Inflammatory macrophage treated with lipopolysaccharide for 4 hours (primary cell): ENCODE measurements around the gene CEP152.
A peak's percentile ranks its signal among the peaks of the same experiment; 100 is the strongest.

Experiments used
- DNase-seq: peaks from one replicate; pipeline ENCODE4 v3.0.0-alpha.2; 2020

The CEP152 gene

GRCh38 chr15:48761393-48762158 is 49.3 kb downstream of the CEP152 start:
- no peak for DNase-seq

DNA sequence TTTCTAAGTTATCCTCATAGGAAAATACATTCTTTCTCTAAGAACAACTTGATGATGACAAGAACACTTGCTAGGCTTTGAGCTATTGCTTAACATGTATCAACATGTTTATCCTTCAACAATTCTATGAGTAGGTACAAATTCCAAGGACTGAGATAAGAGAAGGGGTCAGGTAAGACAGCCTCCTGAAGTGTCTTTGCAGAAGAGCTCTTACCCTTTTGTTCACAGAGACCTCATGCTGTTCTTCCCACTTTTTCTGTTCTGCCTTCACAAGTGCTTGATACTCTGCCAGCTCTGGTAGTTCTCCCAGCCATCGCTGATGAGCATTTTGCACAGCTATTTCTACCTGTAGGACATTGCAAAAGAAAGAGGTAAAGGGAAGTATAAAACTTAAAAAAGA is 50.9 kb downstream of the CEP152 start:
- no peak for DNase-seq

DNA sequence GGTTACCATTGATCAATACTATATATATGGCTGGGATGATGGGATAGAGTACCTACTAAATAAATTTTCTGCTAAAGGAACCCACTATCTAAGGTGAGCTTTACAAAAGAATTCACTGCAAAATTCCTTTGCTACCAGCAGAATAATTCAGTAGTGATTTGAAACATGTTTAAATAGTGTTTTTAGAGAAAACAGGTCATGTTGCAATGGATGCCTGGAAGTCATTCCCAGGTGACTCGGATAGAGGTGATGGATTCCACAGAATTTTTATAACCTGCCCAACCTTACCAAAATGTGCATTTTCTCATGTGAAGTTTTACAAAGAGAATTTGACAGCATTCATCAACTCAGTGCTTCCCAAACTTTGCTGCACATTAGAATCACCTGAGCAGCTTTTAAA is 53.2 kb downstream of the CEP152 start:
- DNase-seq = no peak

GRCh38 chr15:48754011-48754410 is 56.9 kb downstream of the CEP152 start:
- DNase-seq = no peak

- no peak for DNase-seq
Observed at GRCh38 chr15:48751595-48751994, 59.3 kb downstream of the CEP152 start.

GRCh38 chr15:48748535-48748934 is 62.3 kb downstream of the CEP152 start:
- no peak for DNase-seq

DNA sequence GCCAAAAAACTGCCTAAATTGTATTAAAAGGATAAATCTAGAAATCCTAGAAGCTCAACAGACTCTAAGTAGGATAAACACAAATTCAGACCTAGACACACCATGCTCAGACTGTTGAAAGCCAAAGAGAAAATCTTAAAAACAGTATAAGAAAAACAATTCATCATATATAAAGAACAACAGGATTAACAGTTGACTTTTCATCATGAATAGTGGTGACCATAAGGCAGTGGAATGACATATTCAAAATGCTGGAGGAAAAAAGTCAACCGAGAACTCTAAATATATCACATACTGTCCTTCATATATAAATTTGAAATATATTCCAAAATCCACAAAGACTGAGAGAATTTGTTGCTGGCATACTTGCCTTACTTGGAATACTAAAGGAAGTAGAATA is 77.3 kb downstream of the CEP152 start:
- DNase-seq = no peak

DNA sequence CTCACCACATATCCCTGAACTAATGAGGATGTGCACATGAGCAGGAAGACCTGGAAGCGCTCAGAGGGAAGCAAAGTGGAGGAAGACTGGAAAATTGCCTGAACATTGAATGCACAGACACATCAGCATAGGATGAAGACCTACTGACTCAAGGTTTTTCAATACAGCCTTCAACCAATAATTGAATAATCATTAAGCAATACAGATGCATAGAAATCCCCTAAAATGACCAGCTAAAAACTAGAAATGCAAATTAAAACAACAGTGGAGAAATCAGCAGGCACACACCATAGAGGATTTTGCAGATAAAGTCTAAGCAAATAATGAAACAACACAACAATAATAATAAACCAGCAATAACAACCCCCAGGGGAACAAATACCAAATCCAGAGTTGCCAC is 80.4 kb downstream of the CEP152 start:
- DNase-seq = no peak

GRCh38 chr15:48723969-48724368 is 86.9 kb downstream of the CEP152 start:
- DNase-seq = no peak

DNA sequence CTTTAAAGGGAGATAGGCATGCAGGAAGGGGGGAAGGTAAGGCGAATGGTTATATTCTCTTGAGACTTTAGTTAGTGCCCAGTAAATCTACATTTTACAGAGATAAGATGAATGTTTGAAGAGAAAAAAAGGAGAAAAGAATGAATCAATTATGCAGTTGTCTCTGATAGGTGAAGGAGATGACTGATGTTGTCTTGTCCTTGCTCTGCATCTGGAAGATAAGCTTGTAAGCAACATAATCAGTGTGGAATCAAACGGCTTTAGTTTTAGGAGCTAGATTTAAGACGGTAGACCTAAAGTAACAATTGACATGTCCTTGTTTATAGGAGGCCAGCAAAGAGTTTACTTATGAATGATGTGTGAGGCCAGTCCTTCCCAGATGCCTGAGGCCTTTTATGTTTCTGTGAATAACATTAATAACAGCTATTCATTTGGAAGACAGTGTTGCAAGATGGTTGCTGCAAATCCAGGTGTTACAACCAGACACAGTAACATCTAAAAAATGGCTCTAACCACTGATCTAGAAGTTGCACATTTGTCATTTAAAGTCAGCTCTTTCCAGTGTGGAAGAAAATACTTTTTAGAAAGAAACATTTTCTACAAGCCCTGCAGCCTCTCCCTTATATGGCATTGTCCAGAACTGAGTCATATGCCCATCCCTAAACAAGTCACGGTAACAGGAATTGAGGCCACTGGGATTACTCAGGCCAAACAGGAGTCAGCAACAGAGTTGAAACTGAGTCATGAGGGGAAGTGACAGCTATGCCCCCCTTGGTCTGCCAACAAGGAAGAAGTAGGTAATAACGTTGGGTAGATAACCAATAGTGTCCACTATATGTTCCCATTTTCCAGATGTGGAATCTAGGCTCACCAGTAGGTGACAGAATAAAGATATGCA is 87.9 kb downstream of the CEP152 start:
- peak; percentile 21 for DNase-seq

DNA sequence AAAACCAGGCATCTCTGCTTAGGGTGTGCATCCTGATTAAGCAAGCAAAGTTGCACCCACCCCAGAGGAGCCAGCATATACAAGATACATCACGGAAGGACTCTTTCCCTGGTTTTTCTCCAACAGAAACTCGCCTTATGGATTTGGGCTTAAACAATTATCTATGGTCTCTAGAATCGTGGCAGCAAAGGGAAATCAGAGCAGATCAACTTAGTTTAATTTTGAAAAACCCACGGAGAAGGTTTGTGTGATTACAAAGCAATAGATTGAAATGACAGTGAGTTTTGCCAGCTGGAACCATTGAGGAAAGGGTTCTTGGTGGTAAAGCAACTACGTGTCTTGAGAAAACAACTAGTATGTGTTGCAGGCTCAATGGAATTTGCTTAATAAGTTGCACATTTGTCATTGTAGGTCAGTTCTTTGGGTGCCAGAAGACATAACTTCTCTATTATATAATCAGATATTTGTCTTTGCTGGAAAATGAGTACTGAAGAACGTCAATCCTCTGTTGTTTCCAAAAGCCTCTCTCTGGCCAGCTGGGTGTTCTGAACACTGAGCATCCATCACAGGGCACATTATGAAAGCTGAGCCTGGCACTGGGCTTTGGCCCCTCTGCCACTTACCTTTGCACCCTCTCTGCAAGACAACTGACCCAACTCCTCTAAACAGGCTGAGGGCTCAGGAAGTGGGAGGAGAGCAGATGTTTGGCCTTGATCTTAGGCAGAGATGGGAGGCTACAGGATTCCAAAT is 89.6 kb downstream of the CEP152 start:
- no peak for DNase-seq

- no peak for DNase-seq
Observed at GRCh38 chr15:48720646-48721045, 90.2 kb downstream of the CEP152 start.

GRCh38 chr15:48719668-48720067 is 91.2 kb downstream of the CEP152 start:
- no peak for DNase-seq

DNA sequence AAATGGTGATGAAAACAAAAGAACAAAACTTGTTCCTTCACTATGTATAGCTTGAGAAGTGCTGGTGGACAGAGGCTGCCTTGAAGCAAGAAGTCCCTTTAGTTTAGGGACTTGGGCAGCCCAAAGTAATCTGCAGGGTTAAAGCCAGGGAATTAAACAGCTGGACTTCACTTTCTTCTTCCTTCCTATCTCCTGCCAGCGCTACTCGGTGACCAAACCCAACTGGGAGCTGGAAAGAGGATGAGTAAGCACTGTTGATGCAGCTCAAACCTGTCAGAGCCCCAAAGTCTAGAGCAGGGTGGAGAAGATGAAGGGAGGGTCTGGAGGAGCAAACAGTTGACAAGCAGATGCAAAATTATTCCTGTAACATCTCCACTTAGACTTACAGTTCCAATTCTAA is 92.2 kb downstream of the CEP152 start:
- DNase-seq = no peak

GRCh38 chr15:48717458-48717857 is 93.4 kb downstream of the CEP152 start:
- DNase-seq = no peak

GRCh38 chr15:48712546-48712945 is 98.3 kb downstream of the CEP152 start:
- DNase-seq = no peak

DNA sequence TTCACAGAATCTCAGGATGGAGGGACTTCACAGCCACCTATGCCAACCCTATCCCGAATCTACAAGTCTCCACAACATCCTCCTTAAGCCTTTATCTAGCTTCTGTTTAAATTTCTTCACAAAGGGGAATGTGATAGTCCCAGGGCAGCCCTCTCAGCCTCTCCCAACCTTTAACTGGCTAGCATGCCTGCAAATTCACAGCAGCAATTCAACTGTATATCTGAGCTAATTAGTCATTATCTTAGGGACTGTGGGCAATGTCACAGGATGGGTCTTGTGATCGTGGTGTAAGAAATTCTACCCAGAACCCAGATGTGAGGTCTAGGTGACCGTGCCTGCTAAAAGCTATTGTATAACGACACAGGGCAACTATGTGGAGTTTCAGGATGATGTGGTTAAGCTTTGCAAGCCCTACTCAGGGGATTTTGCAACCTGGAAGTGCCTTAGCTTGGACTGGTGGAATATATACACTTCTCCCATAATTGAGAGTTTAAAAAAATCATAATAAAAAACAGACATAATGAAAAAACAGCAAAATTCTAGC is 99.8 kb downstream of the CEP152 start:
- DNase-seq = no peak

DNA sequence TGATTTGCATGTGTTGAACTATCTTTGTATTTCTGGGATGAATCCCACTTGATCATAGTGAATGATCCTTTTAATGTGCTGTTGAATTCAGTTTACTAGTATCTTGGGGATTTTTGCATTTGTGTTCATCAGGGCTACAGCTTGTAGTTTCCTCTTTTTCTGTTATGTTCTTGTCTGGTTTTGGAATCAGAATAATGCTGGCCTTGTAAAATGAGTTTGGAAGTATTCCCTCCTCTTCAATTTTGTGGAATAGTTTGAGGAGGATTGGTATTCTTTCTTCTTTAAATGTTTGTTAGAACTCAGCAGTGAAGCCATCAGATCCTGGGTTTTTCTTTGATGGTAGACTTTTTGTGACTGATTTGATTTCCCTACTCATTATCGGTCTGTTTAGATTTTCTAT is 102.2 kb downstream of the CEP152 start:
- DNase-seq = no peak

DNA sequence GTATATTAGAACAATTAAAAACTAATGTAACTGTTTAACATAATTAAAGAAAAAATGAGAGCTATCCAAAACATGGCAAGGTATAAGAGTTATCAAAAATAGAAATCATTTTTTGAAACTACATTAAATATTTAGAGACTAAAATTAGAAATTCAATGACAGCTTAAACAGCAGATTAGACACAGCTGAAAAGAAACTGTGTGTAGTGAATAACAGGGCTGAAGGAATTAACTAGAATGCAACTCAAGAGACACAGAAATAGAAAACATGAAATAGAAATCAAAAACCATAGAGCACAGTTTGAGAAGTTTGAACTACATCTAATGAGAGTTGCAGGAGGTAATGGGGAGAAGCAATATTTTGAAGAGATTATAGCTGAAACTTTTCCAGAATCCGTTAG is 105.5 kb downstream of the CEP152 start:
- DNase-seq = no peak

DNA sequence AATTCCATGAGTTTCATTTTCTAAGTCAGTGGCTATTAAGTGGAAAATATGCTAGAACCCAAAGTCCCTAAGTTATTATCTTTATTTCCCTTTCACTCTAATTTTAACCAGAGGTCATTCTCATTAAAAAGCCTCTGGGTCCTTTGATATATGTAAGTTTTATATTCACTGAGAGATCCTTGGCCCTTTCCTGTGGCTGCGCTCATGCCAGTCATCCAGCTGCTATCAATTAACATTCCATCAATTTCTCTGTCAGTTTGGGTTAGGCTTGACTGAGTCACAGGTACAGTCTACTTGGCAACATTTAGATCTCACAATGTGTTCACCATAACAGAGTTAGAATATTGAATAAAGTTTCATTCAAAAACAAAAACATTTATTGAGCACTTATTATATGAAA is 107.3 kb downstream of the CEP152 start:
- DNase-seq = no peak

- DNase-seq = no peak
Observed at GRCh38 chr15:48702569-48703236, 108.2 kb downstream of the CEP152 start.

DNA sequence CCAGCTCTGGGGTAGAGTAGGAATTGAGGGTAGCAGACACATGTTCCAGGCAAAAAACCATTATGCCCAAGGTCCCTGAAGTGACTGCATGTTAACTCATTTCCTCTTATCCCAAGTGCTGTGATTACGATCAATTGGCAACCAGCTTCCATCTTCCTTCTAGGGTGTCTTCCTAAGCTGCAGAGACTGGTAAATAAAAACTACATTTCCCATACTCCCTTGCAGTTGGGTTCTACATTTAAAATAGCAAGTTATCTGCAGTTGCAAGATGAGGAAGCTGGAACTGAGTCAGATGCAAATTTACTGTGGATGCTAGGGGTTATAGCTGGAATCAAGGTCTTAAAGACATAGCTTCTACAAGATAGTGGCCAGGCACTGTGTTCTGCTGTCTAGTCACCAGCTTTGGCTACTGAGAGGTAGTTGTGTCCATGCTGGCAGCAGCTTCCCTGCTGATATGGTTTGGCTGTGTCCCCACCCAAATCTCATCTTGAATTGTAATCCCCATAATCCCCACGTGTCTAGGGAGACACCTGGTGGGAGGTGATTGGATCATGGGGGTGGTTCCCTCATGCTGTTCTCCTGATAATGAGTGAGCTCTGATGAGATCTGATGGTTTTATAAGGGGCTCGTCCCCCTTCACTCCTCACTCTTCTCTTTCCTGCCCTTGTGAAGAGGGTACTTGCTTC is 114.1 kb downstream of the CEP152 start:
- DNase-seq = no peak
